GM12874 (cell line): ENCODE results near the gene CBX1.

Experiments used
- CTCF ChIP-seq: IDR thresholded peaks from 2 replicates; pipeline ENCODE4 v1.5.1; 2011; ENCODE audit warnings: low read depth, mild to moderate bottlenecking, control low read depth, low read length, moderate library complexity; ENCODE audit not compliant: insufficient read depth

Gene CBX1

GRCh38 chr17:48122665-48123045, 21.4 kb upstream of the CBX1 start:
- no peak for TF ChIP-seq CTCF

GRCh38 chr17:48121923-48122664, 20.8 kb upstream of the CBX1 start:
- TF ChIP-seq CTCF: no peak

GRCh38 chr17:48113201-48113676, 12.0 kb upstream of the CBX1 start:
- TF ChIP-seq CTCF: no peak

GRCh38 chr17:48111937-48112241, 10.6 kb upstream of the CBX1 start:
- no peak for TF ChIP-seq CTCF

GRCh38 chr17:48110761-48111160, 9.5 kb upstream of the CBX1 start:
- no peak for TF ChIP-seq CTCF

GRCh38 chr17:48107137-48108055, 6.1 kb upstream of the CBX1 start, which contains the start of gene SNX11:
Gene SNX11, plus strand, starts transcription at chr17:48107766. Its CDS starts 4,278 bp downstream, at chr17:48112044.
- TF ChIP-seq CTCF: peak; percentile 23; the same call in 1 of the 2 replicates

- TF ChIP-seq CTCF: no peak
These were observed 5.5 kb upstream of the CBX1 start for GRCh38 chr17:48106802-48107136.
